Gastrocnemius medialis (tissue), 4 donors: Measurements from ENCODE around the gene PPARG.

Source experiments
- POLR2A ChIP-seq, 2 donors: fragments of 450-650 bp; IDR thresholded peaks; one replicate each; pipeline ENCODE4 v1.6.1; 2017; ENCODE audit warnings: antibody characterized with exemption in 2 of 2, mild to moderate bottlenecking in 2 of 2, moderate library complexity in 2 of 2
- TF ChIP-seq, protein P1 (sequence below), 5 experiments: fragments of 450-650 bp in 3 of 5; fragments of 200-600 bp in 2 of 5; sonication (generic) in 2 of 5; IDR thresholded peaks in 4 of 5; conservative IDR thresholded peaks in 1 of 5; 1 replicate in 4 of 5; 2 replicates in 1 of 5; pipeline ENCODE4 v1.5.1; 2016 to 2019; ENCODE audit warnings: antibody characterized with exemption in 5 of 5, mild to moderate bottlenecking in 3 of 5, moderate library complexity in 3 of 5

DNA sequence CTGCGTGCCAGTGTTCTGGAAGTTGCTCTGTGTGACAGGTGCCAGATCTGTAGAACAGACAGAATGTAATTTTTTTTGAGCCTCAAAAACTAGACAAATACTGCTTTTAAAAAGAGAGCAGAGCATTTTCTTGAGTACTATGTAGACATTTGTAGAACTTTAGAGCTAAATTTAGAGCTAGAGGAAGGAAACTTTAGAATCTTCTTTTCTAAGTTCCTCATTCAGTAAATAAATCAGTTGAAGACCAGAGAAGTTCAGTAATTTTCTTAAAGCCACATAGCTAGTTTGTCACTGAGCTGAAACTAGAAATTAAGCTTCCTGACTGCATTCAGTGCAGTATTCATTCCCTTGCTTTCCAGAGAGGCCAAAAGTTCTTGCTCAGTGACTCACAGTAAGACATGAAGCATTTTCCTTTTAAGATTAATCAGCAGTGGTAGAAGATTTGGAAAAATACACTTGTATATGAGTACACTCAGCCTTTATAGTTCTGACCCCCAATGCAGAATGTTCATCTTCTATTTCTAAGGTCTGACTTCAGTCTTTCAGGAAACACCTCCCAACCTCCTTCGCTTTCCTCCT, 111.8 kb downstream of the PPARG start:
- TF ChIP-seq, protein P1, sequence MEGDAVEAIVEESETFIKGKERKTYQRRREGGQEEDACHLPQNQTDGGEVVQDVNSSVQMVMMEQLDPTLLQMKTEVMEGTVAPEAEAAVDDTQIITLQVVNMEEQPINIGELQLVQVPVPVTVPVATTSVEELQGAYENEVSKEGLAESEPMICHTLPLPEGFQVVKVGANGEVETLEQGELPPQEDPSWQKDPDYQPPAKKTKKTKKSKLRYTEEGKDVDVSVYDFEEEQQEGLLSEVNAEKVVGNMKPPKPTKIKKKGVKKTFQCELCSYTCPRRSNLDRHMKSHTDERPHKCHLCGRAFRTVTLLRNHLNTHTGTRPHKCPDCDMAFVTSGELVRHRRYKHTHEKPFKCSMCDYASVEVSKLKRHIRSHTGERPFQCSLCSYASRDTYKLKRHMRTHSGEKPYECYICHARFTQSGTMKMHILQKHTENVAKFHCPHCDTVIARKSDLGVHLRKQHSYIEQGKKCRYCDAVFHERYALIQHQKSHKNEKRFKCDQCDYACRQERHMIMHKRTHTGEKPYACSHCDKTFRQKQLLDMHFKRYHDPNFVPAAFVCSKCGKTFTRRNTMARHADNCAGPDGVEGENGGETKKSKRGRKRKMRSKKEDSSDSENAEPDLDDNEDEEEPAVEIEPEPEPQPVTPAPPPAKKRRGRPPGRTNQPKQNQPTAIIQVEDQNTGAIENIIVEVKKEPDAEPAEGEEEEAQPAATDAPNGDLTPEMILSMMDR (IDR thresholded peaks at IDR 0.05 in 4 of 5, conservative IDR thresholded peaks at IDR 0.05 in 1 of 5): no peak
- TF ChIP-seq POLR2A (IDR thresholded peaks at IDR 0.05): no peak
